ENCODE results near the gene LARGE1.

GRCh38 chr22:33605666-33606065 is 314.6 kb downstream of the LARGE1 start:
- TF ChIP-seq CTCF (IDR thresholded peaks at IDR 0.05) (no peak), POLR2A (IDR thresholded peaks at IDR 0.05) (no peak)
